ENCODE results near the gene CLEC5A.
"Not testable (repeated sequence)": the region's sequence is repeated elsewhere in the genome, so short reads cannot be mapped to it uniquely, and the experiment has no call there.

Gene CLEC5A

GRCh38 chr7:141946796-141947195 is at the start of gene CLEC5A:
TSS of gene CLEC5A (minus strand) at chr7:141946974. CDS start at chr7:141946292, 682 bp downstream.
- H3K27me3 ChIP-seq (ENCODE audit: insufficient read depth, low read depth, severe bottlenecking) = no peaks in the 10 kb centered on the region
- H3K9me3 ChIP-seq (ENCODE audit: severe bottlenecking) = no peaks in the 10 kb centered on the region
- no peak for TF ChIP-seq CTCF (IDR thresholded peaks at IDR 0.05; ENCODE audit: low read depth, low read length)
- DNase-seq = no peak
- no peaks in the 10 kb centered on the region for H3K36me3 ChIP-seq
- no peak within 1 kb of the TSS for H3K27ac ChIP-seq
- H3K4me3 ChIP-seq (ENCODE audit: low read depth, low read length) = no peak within 1 kb of the TSS

GRCh38 chr7:141993354-141993753 is 46.6 kb upstream of the CLEC5A start:
- no peak for TF ChIP-seq CTCF (IDR thresholded peaks at IDR 0.05; ENCODE audit: low read depth, low read length)
- no peaks in the 10 kb centered on the region for H3K36me3 ChIP-seq
- no peaks in the 10 kb centered on the region for H3K9me3 ChIP-seq (ENCODE audit: severe bottlenecking)
- no peak for DNase-seq
- no peak overlapping the region for H3K4me3 ChIP-seq (ENCODE audit: low read depth, low read length)
- H3K27ac ChIP-seq = no peak overlapping the region
- H3K27me3 ChIP-seq (ENCODE audit: insufficient read depth, low read depth, severe bottlenecking) = no peaks in the 10 kb centered on the region

- H3K27me3 ChIP-seq (ENCODE audit: insufficient read depth, low read depth, severe bottlenecking) = no peaks in the 10 kb centered on the region
- TF ChIP-seq CTCF (IDR thresholded peaks at IDR 0.05; ENCODE audit: low read depth, low read length) = no peak
- no peak for DNase-seq
- H3K4me3 ChIP-seq (ENCODE audit: low read depth, low read length) = no peak overlapping the region
- no peaks in the 10 kb centered on the region for H3K9me3 ChIP-seq (ENCODE audit: severe bottlenecking)
- no peaks in the 10 kb centered on the region for H3K36me3 ChIP-seq
- no peak overlapping the region for H3K27ac ChIP-seq
Observed at GRCh38 chr7:141992688-141993087, 45.9 kb upstream of the CLEC5A start.

- no peak for TF ChIP-seq CTCF (IDR thresholded peaks at IDR 0.05; ENCODE audit: low read depth, low read length)
- Histone ChIP-seq H3K36me3 (no peaks in the 10 kb centered on the region), H3K9me3 (ENCODE audit: severe bottlenecking) (no peaks in the 10 kb centered on the region), H3K4me3 (ENCODE audit: low read depth, low read length) (no peak overlapping the region), H3K27ac (no peak overlapping the region), H3K27me3 (ENCODE audit: insufficient read depth, low read depth, severe bottlenecking) (no peaks in the 10 kb centered on the region)
- DNase-seq = no peak
Observed at GRCh38 chr7:141992156-141992555, 45.4 kb upstream of the CLEC5A start.

GRCh38 chr7:141991140-141991539 is 44.4 kb upstream of the CLEC5A start:
- H3K9me3 ChIP-seq (ENCODE audit: severe bottlenecking) = no peaks in the 10 kb centered on the region
- H3K27me3 ChIP-seq (ENCODE audit: insufficient read depth, low read depth, severe bottlenecking) = no peaks in the 10 kb centered on the region
- TF ChIP-seq CTCF (IDR thresholded peaks at IDR 0.05; ENCODE audit: low read depth, low read length) = no peak
- no peak overlapping the region for H3K27ac ChIP-seq
- H3K4me3 ChIP-seq (ENCODE audit: low read depth, low read length) = no peak overlapping the region
- H3K36me3 ChIP-seq = no peaks in the 10 kb centered on the region
- no peak for DNase-seq

GRCh38 chr7:141990011-141990725 is 43.4 kb upstream of the CLEC5A start:
- Histone ChIP-seq H3K27me3 (ENCODE audit: insufficient read depth, low read depth, severe bottlenecking) (no peaks in the 10 kb centered on the region), H3K36me3 (no peaks in the 10 kb centered on the region), H3K9me3 (ENCODE audit: severe bottlenecking) (no peaks in the 10 kb centered on the region), H3K27ac (no peak overlapping the region), H3K4me3 (ENCODE audit: low read depth, low read length) (no peak overlapping the region)
- no peak for TF ChIP-seq CTCF (IDR thresholded peaks at IDR 0.05; ENCODE audit: low read depth, low read length)
- DNase-seq = no peak

GRCh38 chr7:141987803-141988202 is 41.0 kb upstream of the CLEC5A start:
- H3K27ac ChIP-seq; H3K4me3 ChIP-seq (ENCODE audit: low read depth, low read length); H3K36me3 ChIP-seq; DNase-seq; H3K27me3 ChIP-seq (ENCODE audit: insufficient read depth, low read depth, severe bottlenecking); H3K9me3 ChIP-seq (ENCODE audit: severe bottlenecking): not testable (repeated sequence)

Measured in WERI-Rb-1 (cell line).